GM19035 (cell line): ENCODE measurements around the gene CALM3.

ENCODE experiments used
- ATAC-seq: cut with Tn5 transposase; IDR thresholded peaks from one replicate; pipeline ENCODE4 v1.9.1; 2021; ENCODE audit not compliant: unreplicated experiment

Gene CALM3

DNA sequence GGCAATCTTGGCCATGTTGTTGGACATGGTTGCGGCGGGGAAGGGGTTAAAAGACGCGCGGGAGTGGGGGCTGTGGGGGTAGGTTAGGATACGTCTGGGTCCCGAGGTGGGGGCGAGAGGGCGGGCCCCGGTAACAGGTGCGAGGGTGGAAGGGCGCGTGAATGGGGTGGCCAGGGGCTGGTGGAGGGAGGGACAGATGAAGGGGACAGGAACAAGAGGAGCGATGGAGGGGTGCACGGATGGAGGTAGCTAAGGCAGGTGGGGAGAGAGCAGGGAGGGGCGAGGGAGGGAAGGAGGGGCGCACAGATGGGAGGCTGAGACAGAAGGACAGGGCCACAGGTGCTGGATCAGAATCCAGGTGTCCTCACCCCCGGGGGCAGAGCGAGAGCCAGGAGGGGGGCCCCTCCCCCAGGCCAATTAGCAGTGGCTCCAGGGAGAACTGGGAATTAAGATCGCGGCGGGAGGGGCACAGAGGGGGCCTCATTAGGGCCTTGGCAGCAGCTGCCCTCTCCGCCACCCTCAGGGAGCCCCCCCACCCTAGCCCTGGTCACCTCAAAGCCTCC, 33.6 kb downstream of the CALM3 start:
- ATAC-seq: no peak

DNA sequence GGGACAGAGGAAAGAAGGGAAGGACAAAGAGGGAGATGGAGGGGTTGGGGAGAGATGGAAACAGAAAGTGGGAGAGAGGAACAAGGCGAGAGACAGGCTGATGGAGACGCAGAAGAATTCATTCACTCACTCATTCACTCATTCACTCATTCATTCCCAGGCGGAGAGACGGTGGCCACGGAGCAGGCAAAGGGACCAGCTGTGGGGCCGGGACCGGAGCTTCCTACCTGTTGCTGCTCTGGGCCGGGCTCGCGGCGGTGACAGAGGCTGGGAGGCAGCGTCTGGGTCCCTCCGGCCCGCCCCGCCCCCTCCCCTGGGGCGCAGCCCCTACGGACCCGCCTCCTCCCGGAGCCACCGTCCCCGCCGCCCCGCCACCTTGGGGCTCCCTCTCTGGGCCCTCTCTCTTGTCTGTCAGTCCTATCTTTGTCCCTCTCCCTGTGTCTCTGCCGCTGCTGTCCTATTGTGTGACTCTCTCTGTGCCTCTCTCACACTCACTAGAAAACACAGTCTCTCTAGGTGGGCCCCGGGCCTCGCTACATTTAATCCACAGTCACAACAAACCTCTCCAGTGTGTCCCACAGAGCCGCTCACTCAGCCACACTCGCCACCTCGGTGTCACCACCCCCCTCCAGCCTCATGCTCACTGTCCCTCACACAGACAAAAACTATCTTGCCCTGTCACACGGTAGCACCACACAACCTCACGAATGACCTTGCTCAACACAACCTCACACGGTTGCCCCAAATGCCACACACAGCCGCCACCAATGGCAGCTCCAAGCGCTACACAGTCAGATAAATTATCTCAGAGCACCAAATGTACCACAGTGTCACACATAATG, 35.0 kb downstream of the CALM3 start, which contains the start of gene GNG8:
TSS of gene GNG8 (minus strand) at position 283 of the 842 bp plus-strand sequence. CDS start 1,520 bp downstream, outside the sequence.
- no peak for ATAC-seq

DNA sequence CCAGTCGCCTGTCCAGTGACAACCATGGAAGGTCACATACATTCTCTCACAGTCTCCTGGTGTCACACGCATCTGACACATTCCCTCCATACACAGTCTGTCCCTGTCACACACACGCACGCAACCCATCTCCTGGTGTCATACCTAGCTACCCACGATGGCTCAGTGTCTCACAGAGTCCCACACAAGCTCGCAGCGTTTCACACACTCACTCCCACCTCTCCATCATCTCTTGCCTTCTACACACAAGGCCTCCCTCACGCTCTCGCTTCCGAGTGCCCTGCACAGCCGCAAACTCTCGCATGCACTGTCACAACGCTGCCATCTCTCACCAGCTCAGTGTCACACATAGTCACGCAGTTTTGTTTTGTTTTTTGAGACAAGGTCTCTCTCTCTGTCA, 36.1 kb downstream of the CALM3 start:
- no peak for ATAC-seq

DNA sequence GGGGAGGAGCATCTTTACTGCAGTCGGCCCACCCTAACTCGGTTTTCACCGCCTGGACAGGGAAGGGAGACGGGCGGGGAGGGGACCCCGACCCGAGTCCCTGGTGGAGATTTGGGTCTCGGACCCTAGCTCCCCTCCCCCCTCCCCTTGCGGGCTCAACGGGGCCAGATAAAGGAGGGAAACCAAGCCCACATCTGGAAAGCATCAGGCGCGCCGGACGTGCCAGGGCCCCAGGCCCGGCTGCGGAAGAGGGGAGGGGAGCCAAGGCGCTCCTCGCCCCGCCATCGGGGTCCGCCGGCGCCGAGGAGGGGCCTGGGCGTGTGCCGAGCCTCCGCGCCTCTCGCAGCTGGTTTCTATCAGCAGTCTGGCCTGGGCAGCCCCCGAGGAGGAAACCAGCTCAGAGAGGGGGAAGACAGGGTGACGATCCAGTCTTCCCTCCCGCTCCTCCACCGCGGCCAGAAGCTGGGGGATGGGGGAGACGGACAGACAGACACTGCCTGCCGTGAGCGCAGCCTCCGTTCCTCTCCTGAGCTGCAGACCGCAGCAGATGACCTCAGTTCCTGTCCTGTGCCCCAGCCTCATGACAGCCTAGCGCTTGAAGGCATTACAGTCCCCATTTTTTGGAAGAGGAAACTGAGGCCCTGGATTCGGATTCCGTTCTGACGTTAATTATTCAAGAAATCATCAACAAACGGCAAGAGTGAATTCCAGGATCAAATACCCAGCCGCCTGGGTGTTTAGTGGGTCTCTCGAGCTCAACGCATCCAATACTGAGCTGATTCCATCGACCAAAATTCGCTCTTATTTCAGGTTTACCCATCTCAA, 38.4 kb downstream of the CALM3 start:
- no peak for ATAC-seq

DNA sequence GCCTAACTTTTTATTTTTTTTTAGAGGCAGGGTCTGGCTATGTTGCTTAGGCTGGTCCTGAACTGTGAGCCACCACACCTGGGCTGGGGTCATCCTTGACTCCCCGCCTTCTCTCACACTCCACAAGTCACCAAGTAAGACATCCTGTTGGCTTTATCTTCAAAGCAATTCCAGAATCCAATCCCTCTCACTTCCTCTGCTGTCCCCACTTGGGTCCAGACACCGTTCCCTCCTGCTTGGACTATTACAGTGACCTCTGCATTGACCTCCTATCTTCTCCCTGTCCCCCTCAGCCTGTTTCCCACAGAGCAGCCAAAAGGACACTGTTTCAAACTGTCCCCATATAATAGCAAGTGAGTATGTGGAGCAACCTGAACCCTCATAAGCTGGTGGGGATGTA, 39.5 kb downstream of the CALM3 start:
- ATAC-seq: no peak

DNA sequence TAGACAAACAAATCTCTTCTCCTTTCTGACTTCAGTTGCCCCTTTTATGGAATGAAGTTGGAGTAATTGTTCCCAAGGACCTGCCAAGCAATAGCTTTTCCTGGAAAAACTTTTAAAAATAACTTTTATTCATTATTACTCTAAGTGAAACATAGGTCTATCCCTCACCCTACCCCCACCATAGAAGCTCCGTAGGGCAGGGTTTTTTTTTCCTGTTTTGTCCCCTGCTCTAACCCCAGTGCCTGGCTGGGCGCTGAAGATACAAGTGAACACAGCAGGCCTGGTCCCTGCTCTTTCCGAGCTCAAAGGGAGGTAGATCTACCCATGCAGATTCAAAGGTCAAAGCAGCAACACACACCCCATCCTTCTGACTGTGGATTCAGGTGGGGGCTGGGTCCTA, 43.6 kb downstream of the CALM3 start:
- ATAC-seq: no peak

DNA sequence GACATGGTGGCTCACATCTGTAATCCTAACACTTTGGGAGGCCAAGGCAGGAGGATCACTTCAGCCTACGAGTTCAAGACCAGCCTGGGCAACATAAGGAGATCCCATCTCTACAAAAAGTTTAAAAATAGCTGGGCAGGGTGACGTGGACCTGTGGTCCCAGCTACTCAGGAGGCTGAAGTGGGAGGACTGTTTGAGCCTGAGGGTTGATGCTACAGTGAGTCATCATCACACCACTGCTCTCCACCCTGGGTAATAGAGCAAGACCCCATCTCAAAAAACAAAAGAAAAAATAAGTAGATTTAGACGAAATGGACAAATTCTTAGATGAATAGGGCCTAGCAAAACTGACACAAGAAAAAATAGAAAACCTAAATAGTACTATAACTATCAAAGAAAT, 45.3 kb downstream of the CALM3 start:
- no peak for ATAC-seq

DNA sequence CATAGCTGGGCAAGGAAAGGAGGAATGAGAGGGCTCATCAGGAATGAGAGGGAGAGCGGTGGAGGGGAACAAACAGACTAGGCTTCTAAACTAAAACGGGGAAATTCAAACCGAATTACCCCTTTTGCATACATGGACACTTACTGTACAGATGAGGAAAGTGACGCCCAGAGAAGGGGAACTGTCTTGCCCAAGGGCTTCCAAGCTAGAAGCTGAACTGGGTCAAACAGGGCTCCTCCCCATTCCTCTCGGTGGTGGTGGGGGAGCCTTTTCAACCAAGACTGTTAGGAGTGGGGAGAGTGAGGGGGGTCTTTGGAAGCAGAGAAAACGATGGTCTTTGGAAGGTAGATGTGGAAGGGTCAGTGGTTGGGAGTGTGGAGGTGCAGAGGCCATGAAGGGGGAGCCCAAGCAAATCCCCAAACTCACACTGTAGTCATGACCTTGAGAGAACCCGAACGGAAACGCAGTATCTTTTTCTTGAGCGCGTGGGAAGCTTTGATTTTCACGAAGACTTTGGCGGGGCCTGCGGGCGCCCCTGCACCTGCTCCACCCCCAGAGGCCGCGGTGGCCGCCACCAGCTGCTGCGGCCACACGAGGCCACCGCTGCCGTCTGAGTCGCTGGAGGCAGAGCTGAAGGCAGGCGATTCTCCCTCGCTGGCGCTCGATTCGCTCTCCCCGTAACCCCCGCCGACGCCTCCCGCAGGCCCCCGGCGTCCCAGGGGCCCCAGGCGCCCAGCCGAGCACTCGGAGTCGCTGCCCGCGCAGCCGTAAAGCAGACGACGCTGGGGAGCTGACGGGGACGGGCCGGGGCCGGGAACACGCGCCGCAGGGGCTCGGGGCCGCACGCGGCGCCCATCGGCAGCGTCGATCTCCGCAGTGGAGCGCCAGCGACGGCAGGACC, 47.2 kb downstream of the CALM3 start:
- ATAC-seq: no peak

DNA sequence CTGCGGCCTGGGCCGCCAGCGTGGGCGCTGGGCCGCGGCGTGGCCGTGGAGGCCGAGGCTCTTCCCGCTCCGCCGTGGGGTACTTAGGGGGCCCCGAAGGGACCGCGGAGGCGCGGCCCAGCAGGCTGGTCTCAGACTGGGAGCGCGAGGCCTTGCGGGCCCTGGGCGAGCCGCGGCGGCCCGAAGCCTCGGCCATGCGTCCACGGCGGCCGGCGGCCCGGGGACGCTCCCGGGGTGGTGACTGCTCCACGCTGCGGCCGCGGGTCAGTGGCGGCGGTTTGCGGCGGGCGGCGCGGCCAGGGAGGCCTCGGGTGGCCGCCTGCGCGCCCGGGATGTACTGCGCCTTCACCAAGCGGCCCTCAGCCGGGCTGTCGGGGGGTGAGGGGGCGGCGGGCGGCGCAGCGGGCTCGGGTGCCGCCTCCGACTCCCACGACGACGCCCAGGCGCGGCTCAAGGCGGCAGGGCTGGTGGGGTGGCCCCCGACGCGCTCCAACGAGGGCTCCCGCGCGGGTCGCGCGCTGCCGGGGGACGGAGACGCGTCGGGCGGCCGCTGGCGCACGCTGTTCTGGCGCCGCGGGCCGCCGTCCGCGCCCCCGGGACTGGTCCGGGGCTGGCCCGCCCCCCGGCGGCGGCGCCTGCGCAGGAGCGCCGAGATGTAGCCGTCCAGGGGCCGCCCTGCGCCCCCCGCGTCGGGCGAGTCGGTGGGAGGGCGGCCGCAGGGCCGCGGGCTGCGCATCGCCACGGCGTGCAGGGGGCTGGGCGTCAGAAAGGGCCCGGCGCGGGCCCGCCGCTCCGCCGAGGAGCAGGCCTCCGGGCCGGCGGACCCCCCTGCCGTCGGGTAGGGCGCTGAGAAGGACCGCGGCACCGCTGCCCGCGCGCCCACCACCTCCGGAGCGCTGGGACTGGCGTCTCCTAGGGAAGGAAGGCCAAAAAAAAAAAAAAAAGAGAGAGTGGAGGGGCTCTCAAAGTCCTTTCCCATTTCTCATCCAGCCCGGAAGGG, 48.1 kb downstream of the CALM3 start:
- no peak for ATAC-seq

DNA sequence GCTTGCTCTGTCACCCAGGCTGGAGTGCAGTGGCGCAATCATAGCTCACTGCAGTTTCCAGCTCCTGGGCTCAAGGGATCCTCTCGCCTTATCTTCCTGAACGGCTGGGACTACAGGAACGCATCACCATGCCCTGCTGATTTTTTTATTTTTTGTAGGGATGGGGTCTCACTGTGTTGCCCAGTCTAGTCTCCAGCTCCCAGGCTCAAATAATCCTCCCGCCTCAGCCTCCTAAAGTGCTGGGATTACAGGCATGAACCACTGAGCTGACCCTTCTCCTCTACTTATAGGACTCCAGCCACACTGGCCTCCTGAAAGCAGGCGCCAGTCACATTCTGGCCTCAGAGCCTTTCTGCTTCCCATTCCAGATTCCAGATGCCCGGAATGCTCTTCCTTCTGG, 49.3 kb downstream of the CALM3 start:
- no peak for ATAC-seq

DNA sequence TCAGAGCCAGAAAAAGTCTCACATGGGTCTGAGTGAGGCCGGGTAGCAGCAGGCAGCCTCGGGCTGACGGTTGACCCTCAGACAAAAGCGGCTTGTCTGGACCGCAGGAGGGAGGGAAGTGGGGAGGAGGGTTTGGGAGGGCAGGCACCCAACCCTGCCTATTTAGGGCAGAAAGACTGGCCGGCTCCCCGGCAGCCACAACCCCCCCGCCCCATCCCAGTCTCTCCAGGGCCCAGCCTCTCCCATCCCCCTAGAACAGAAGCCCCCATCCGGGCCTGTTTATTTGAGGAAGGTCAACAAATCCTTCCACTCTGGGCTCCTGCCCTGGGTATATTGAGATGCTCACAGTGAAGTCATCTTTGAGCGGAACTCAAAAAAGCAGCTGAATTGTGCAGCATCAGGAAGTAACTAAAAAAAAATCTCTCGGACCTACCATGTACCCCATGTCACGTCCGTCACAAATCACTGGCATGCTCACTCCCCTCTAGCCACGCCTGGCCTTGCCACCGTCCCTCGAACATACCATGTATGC, 53.6 kb downstream of the CALM3 start:
- no peak for ATAC-seq

DNA sequence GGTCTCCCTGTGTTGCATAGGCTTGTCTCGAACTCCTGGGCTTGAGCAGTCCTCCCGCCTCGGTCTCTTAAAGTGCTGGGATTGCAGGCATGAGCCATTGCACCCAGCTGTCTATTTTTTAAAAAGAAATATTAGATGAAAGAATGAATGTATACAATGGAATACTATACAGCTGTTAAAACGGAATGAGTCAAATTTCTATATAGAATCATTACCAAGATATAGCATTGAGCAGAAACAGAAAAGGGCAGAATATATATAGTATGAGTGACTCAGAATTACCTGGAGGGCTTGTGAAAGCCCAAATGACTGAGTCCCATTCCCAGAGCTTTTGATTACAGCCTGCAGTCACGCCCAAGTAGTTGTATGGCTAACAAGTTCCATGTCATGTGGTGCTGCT, 55.4 kb downstream of the CALM3 start:
- ATAC-seq: no peak

DNA sequence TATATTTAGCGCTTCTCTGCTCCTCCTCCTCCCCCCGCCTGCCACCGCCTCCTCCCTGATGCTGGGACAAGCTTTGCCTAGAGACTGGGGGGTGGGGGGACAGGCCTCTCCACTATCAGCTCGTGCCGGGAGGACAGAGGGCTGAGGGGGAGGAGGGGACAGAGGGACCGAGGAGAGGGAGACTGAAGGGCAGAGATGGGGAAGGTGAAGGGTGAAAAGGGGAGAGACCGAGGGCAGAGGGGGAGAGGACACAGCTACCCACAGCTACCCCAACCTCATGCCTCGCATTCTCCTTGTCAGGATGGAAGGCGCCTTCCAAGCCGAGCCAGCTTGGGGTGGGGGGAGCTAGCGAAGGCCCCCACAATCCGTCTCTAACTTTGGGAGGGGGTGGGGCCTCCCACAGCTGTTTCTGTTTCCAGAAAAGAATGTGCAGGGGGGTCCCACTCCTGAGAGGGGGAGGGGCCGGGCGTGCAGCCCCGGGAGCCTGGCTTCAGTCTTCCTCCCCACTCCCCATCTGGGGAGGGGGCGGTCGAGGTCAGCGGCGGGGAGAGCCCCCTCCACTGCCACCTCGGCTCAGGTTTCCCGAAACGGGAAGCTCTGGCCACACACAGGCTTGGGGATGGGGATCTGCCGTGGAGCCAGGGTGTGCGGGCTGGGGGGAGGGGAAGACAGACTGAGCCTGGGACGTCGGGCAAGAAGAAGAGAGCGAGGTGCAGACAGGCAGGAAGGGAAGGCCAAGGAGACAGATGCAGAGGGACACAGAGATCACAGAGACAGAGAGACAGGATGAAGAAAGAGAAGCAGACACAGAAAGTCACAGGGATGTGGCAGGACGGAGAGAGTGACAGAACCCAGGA, 58.2 kb downstream of the CALM3 start:
- no peak for ATAC-seq

DNA sequence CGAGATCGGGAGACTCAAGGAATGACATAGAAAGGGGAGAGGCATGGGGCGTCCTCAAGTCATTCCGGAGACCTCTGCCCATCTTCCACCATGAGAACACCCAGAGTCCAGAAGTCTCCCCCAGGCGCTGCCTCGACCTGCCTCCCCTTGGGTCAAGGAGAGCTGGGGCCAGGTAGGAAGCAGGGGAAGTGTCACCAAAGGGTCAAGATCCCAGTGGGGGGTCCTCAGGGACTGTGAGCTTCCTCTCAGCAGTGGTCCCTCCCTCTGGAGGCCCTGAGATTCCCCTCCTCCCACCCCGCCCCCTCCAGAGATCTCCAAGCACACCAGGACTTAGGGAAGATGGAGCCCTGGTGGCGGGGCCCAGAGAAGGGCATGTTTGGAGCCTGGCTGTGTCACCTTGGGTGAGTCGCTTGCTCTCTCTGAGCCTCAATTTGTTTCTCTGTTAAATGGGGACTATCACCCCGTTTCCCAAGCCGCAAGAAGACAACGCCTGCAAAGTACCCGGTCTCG, 58.9 kb downstream of the CALM3 start:
- no peak for ATAC-seq
